Esophagus mucosa (tissue), 1 donor: Measurements from ENCODE around the gene TNP2. TPM values are rescaled to one million over a fixed set of nuclear protein-coding genes. Genes with fewer than 3 reads are reported as not detected.

ENCODE experiments used
- total RNA-seq: library from RNA; stranded (reverse); gene quantifications from one replicate; pipeline ENCODE4 v1.2.4, GENCODE V29; 2023
- donor health status: DM: yes; HTN: yes; CAD: no.

TNP2 gene
- total RNA-seq, 1 donor from 2014 or later = not detected

Other genes with a start within 250 kb of the TNP2 start
- 2.8 TPM for gene SOCS1, start 13.1 kb downstream of the TNP2 start, total RNA-seq
- gene PRM3, start 4.3 kb upstream of the TNP2 start, total RNA-seq = not detected
- not detected for gene PRM2, start 7.2 kb upstream of the TNP2 start, total RNA-seq
- not detected for gene PRM1, start 12.0 kb upstream of the TNP2 start, total RNA-seq
- 11.0 TPM for gene RMI2, start 76.1 kb upstream of the TNP2 start, total RNA-seq